ENCODE measurements around the gene GPR15. TPM values are rescaled to one million over a fixed set of nuclear protein-coding genes. Genes with fewer than 3 reads are reported as not detected.

GPR15 gene
- total RNA-seq, 4 donors from 2014 or later = not detected

- H3K27me3 ChIP-seq = no peaks in the 10 kb centered on the region
- TF ChIP-seq POLR2A (IDR thresholded peaks at IDR 0.05) (no peak), CTCF (IDR thresholded peaks at IDR 0.05 in 4 of 5, conservative IDR thresholded peaks at IDR 0.05 in 1 of 5) (no peak)
- H3K9me3 ChIP-seq = no peaks in the 10 kb centered on the region
- H3K4me1 ChIP-seq = no peaks in the 10 kb centered on the region
- no peak overlapping the region for H3K27ac ChIP-seq
- no peak overlapping the region for H3K4me3 ChIP-seq
- no peaks in the 10 kb centered on the region for H3K36me3 ChIP-seq
- in situ Hi-C loops (cut with MboI; ENCODE audit: low sequenced_read_pairs in 4 of 4) = no loop called here
- DNase-seq (no peak), ATAC-seq (no peak)
- intact Hi-C loops (cut with DNase I; ENCODE audit: low total_unique reads) = no loop called here
Observed at GRCh38 chr3:98565237-98565643, 33.5 kb downstream of the GPR15 start.

DNA sequence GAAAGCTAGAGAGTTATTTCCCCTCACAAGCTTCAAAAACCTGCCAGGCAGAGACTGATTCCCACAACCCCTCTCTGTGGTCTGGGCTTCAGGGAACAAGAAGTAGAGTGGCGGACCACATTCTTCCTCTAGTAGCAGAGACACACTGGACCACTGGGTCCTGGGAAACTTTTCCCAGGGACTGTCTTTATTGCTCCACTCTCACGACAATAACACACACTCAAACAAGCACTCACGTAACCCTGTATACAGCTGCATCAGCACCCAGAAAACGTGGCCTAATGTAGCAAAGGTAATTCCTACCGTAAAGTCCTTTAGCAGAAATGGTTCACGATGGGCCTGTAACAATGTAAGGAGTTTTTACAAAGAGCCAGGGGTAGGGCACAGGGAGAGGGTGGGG, 34.1 kb downstream of the GPR15 start:
- H3K27me3 ChIP-seq = no peaks in the 10 kb centered on the region
- H3K4me1 ChIP-seq = no peaks in the 10 kb centered on the region
- no peak overlapping the region for H3K27ac ChIP-seq
- H3K36me3 ChIP-seq = no peaks in the 10 kb centered on the region
- ATAC-seq (no peak), DNase-seq (no peak)
- TF ChIP-seq CTCF (IDR thresholded peaks at IDR 0.05 in 4 of 5, conservative IDR thresholded peaks at IDR 0.05 in 1 of 5) = no peak
- no peak for TF ChIP-seq POLR2A (IDR thresholded peaks at IDR 0.05)
- H3K4me3 ChIP-seq = no peak overlapping the region
- in situ Hi-C loops (cut with MboI; ENCODE audit: low sequenced_read_pairs in 4 of 4) = no loop called here
- intact Hi-C loops (cut with DNase I; ENCODE audit: low total_unique reads) = no loop called here
- H3K9me3 ChIP-seq = no peaks in the 10 kb centered on the region

GRCh38 chr3:98567666-98568270, 36.0 kb downstream of the GPR15 start:
- H3K27ac ChIP-seq = no peak overlapping the region
- DNase-seq = no peak
- ATAC-seq = no peak
- intact Hi-C loops (cut with DNase I; ENCODE audit: low total_unique reads) = no loop called here
- H3K9me3 ChIP-seq = no peaks in the 10 kb centered on the region
- no peaks in the 10 kb centered on the region for H3K27me3 ChIP-seq
- in situ Hi-C loops (cut with MboI; ENCODE audit: low sequenced_read_pairs in 4 of 4) = no loop called here
- H3K4me3 ChIP-seq = no peak overlapping the region
- no peak for TF ChIP-seq CTCF (IDR thresholded peaks at IDR 0.05 in 4 of 5, conservative IDR thresholded peaks at IDR 0.05 in 1 of 5)
- TF ChIP-seq POLR2A (IDR thresholded peaks at IDR 0.05) = no peak
- no peaks in the 10 kb centered on the region for H3K4me1 ChIP-seq
- H3K36me3 ChIP-seq = no peaks in the 10 kb centered on the region

GRCh38 chr3:98568402-98568801, 36.6 kb downstream of the GPR15 start:
- no peak for DNase-seq
- no peaks in the 10 kb centered on the region for H3K9me3 ChIP-seq
- intact Hi-C loops (cut with DNase I; ENCODE audit: low total_unique reads) (no loop called here), in situ Hi-C loops (cut with MboI; ENCODE audit: low sequenced_read_pairs in 4 of 4) (no loop called here)
- H3K4me3 ChIP-seq = no peak overlapping the region
- H3K27me3 ChIP-seq = no peaks in the 10 kb centered on the region
- H3K4me1 ChIP-seq = no peaks in the 10 kb centered on the region
- TF ChIP-seq CTCF (IDR thresholded peaks at IDR 0.05 in 4 of 5, conservative IDR thresholded peaks at IDR 0.05 in 1 of 5) (no peak), POLR2A (IDR thresholded peaks at IDR 0.05) (no peak)
- no peaks in the 10 kb centered on the region for H3K36me3 ChIP-seq
- H3K27ac ChIP-seq = no peak overlapping the region
- no peak for ATAC-seq

DNA sequence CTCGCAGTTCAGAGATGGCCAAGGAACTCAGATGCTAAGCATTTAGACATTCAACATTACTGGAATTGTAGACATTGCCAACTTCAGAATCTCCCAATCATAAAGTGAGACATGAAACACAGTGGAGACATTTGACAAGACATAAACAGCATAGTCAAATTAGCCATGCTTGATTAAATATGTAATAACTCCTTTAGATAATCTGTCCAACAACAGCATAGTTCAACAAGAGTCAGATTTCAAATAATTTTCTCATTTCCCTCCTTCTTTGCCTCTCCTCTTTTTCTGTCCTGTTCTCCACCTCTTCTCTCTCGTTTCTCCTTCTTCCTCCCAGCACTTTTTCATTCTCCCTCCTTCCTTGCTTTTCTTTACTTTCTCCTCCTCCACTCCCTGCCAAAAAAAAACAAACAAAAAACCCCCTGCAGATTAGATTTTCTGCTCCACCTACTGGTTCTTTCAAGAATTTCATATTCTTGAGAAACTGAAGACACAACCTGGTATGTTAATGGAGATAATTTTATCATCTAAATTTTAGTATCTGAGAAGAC, 41.5 kb downstream of the GPR15 start:
- Histone ChIP-seq H3K36me3 (peaks cover 0 to 9% of the 10 kb centered on the region in 2 donors), H3K9me3 (no peaks in the 10 kb centered on the region), H3K4me3 (no peak overlapping the region), H3K27ac (no peak overlapping the region), H3K27me3 (no peaks in the 10 kb centered on the region), H3K4me1 (no peaks in the 10 kb centered on the region)
- DNase-seq = no peak
- intact Hi-C loops (cut with DNase I; ENCODE audit: low total_unique reads) = no loop called here
- no peak for ATAC-seq
- no peak for TF ChIP-seq POLR2A (IDR thresholded peaks at IDR 0.05)
- no peak for TF ChIP-seq CTCF (IDR thresholded peaks at IDR 0.05 in 4 of 5, conservative IDR thresholded peaks at IDR 0.05 in 1 of 5)
- in situ Hi-C loops (cut with MboI; ENCODE audit: low sequenced_read_pairs in 4 of 4) = no loop called here

Data from gastrocnemius medialis (tissue), 4 donors.